Vagina (tissue), 2 donors: ENCODE measurements around the gene PIK3R6. TPM values are rescaled to one million over a fixed set of nuclear protein-coding genes. Genes with fewer than 3 reads are reported as not detected.

Experiments
- DNase-seq, 2 donors: peaks; one replicate each; pipeline ENCODE4 v3.0.0-alpha.2; 2017; ENCODE audit errors: extremely low spot score in 2 of 2
- H3K27ac ChIP-seq: fragments of 200-600 bp; sonication (generic); one replicate; pipeline ENCODE4 v1.5.1; 2019
- H3K27me3 ChIP-seq: fragments of 200-600 bp; sonication (generic); one replicate; pipeline ENCODE4 v1.5.1; 2019
- H3K36me3 ChIP-seq, 2 donors: fragments of 200-600 bp; sonication (generic); one replicate each; pipeline ENCODE4 v1.5.1; 2017 to 2019
- H3K4me1 ChIP-seq: fragments of 200-600 bp; sonication (generic); one replicate; pipeline ENCODE4 v1.5.1; 2019
- H3K4me3 ChIP-seq, 2 donors: fragments of 200-600 bp; sonication (generic); 1 replicate in 1 of 2; 2 replicates in 1 of 2; pipeline ENCODE4 v1.5.1; 2016 to 2019
- H3K9me3 ChIP-seq: fragments of 200-600 bp; sonication (generic); one replicate; pipeline ENCODE4 v1.5.1; 2019
- POLR2A ChIP-seq, 2 donors: fragments of 450-650 bp; IDR thresholded peaks; one replicate each; pipeline ENCODE4 v1.6.1; 2017; ENCODE audit warnings: antibody characterized with exemption in 2 of 2, mild to moderate bottlenecking in 2 of 2, moderate library complexity in 2 of 2
- POLR2AphosphoS5 ChIP-seq, 2 donors: sonication (generic); formaldehyde crosslinking; IDR thresholded peaks; one replicate each; pipeline ENCODE4 v1.9.0; 2017; ENCODE audit warnings: antibody characterized with exemption in 2 of 2, mild to moderate bottlenecking in 2 of 2, low read depth in 1 of 2; ENCODE audit not compliant: insufficient read depth in 1 of 2
- intact Hi-C: fragments of 100-400 bp; cut with DNase I; formaldehyde crosslinking; loops from one replicate; pipeline ENCODE4 v1.15.1; 2023
- total RNA-seq: library from RNA; depleted of rRNA; stranded (reverse); fragments of >200 nt; gene quantifications from one replicate; pipeline ENCODE4 v1.2.3, GENCODE V29; 2016
- TF ChIP-seq, protein P1 (sequence below), 3 experiments: fragments of 450-650 bp in 2 of 3; fragments of 200-600 bp in 1 of 3; sonication (generic) in 1 of 3; IDR thresholded peaks; one replicate each; pipeline ENCODE4 v1.5.1; 2017 to 2019; ENCODE audit warnings: antibody characterized with exemption in 3 of 3, mild to moderate bottlenecking in 2 of 3, moderate library complexity in 2 of 3

PIK3R6 gene
- total RNA-seq, 1 donor from 2014 or later = 3.2 TPM

DNA sequence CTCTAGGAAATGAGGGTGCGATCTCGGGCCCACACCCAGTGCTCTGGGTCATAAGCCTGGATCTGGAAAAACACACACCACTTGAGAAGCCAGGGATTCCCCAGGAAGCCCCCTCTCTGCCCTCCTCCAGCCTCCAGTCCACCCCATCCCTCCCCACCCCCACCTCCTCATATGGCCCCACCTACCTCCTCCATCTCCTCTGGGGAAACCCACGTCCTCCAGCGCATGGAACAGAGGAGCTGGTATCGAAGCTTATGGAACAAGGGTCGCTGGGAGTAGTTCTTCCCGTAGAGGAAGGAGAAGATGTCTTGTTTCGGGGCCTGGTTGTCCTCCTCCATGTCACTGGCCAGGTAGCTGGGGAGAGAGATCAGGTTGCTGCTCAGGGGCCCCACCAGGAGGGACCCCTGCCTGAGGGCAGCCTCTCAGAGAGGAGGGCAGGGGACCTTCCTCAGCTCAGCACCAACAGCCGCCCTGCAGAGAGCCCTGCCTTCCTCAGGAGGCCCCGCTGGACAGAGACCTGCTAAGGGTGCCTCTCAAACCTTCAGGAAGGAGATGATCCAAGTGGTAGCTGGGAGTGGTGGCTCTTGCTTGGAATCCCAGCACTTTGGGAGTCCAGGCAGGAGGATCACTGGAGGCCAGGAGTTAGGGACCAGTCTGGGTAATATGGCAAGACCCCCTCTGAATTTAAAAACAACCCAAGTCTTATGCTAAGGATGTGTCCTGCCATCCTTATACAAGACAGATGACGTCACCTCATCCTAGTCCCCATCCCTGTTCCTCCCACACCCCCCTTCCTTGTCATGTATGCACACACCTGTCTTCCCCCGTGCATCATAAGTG, 114.1 kb downstream of the PIK3R6 start:
- TF ChIP-seq POLR2A (IDR thresholded peaks at IDR 0.05) = no peak
- TF ChIP-seq, protein P1, sequence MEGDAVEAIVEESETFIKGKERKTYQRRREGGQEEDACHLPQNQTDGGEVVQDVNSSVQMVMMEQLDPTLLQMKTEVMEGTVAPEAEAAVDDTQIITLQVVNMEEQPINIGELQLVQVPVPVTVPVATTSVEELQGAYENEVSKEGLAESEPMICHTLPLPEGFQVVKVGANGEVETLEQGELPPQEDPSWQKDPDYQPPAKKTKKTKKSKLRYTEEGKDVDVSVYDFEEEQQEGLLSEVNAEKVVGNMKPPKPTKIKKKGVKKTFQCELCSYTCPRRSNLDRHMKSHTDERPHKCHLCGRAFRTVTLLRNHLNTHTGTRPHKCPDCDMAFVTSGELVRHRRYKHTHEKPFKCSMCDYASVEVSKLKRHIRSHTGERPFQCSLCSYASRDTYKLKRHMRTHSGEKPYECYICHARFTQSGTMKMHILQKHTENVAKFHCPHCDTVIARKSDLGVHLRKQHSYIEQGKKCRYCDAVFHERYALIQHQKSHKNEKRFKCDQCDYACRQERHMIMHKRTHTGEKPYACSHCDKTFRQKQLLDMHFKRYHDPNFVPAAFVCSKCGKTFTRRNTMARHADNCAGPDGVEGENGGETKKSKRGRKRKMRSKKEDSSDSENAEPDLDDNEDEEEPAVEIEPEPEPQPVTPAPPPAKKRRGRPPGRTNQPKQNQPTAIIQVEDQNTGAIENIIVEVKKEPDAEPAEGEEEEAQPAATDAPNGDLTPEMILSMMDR (IDR thresholded peaks at IDR 0.05) = no peak
- no peak for TF ChIP-seq POLR2AphosphoS5 (IDR thresholded peaks at IDR 0.05; ENCODE audit: insufficient read depth in 1 of 2, low read depth in 1 of 2)
- no peaks in the 10 kb centered on the region for H3K9me3 ChIP-seq
- DNase-seq = peak; percentile 58 to 72
- intact Hi-C loops = no loop called here
- H3K27ac ChIP-seq = no peak overlapping the region
- H3K27me3 ChIP-seq = no peaks in the 10 kb centered on the region
- no peaks in the 10 kb centered on the region for H3K36me3 ChIP-seq
- H3K4me3 ChIP-seq = no peak overlapping the region
- no peaks in the 10 kb centered on the region for H3K4me1 ChIP-seq

Other genes starting within 250 kb of the PIK3R6 start
- 34.9 TPM for gene MYH10, start 236.9 kb downstream of the PIK3R6 start, total RNA-seq
- not detected for gene CCDC42, start 122.8 kb downstream of the PIK3R6 start, total RNA-seq
- not detected for gene SPDYE4, start 109.1 kb downstream of the PIK3R6 start, total RNA-seq
- gene MFSD6L, start 68.3 kb downstream of the PIK3R6 start, total RNA-seq = not detected
- 10.6 TPM for gene PIK3R5, start 98.0 kb upstream of the PIK3R6 start, total RNA-seq
- gene NTN1, start 153.8 kb upstream of the PIK3R6 start, total RNA-seq = 4.7 TPM